Measurements from ENCODE around the gene OR2L8.
"Not testable (repeated sequence)": the region's sequence is repeated elsewhere in the genome, so short reads cannot be mapped to it uniquely, and the experiment has no call there.

Gene OR2L8

DNA sequence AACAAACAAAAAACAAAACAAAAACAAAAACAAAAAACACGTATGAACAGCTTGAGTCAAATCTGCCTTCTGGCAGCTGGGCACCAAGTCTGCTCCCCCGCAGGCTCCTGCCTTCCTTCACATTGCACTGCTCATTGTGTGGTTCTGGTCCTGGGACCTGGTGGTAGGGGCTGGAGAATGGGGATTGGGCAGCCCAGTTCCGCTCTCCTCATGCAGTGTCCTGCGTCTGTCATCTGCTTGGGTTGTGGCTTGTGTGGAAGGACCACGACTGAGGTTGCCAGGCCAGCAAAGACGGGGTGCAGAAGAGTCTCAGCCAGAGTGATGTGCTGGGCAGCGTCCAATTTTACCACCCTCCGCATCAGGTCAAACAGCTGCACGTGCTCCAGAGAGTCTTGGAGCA lies 12.9 kb upstream of the OR2L8 start:
- H3K36me3 ChIP-seq (ENCODE audit: control insufficient read depth, insufficient read depth, low read length), result no peaks in the 10 kb centered on the region
- H3K4me1 ChIP-seq (ENCODE audit: control insufficient read depth, insufficient read depth, low read length), result no peaks in the 10 kb centered on the region
- H3K9me3 ChIP-seq (ENCODE audit: control insufficient read depth, low read length), result no peaks in the 10 kb centered on the region
- H3K27me3 ChIP-seq (ENCODE audit: control insufficient read depth, insufficient read depth, low read length), result no peaks in the 10 kb centered on the region
- no peak overlapping the region for H3K4me3 ChIP-seq (ENCODE audit: low read length)
- no peak overlapping the region for H3K9ac ChIP-seq (ENCODE audit: low read length)

DNA sequence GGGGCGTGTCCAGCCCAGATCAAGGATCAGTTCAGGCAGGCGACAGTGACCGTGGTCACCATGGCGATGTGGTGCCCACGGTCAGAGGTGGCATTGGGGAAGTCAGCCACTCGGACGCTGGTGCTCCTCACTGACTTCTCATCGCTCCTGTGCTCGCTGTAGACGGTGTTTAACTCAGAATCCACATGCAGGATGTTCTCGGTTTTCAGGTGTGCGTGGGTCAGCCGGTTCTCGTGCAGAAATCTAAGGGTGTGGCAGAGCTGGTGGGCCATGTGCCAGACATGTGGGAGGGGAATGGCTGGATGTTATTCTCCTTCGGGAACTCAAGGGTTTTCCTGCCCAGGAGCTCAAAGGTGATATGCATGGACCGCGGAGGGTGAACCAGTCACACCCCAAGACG lies 12.2 kb upstream of the OR2L8 start:
- H3K4me3 ChIP-seq (ENCODE audit: low read length), result no peak overlapping the region
- H3K27me3 ChIP-seq (ENCODE audit: control insufficient read depth, insufficient read depth, low read length), result no peaks in the 10 kb centered on the region
- H3K9me3 ChIP-seq (ENCODE audit: control insufficient read depth, low read length), result no peaks in the 10 kb centered on the region
- H3K9ac ChIP-seq (ENCODE audit: low read length), result no peak overlapping the region
- no peaks in the 10 kb centered on the region for H3K36me3 ChIP-seq (ENCODE audit: control insufficient read depth, insufficient read depth, low read length)
- no peaks in the 10 kb centered on the region for H3K4me1 ChIP-seq (ENCODE audit: control insufficient read depth, insufficient read depth, low read length)

DNA sequence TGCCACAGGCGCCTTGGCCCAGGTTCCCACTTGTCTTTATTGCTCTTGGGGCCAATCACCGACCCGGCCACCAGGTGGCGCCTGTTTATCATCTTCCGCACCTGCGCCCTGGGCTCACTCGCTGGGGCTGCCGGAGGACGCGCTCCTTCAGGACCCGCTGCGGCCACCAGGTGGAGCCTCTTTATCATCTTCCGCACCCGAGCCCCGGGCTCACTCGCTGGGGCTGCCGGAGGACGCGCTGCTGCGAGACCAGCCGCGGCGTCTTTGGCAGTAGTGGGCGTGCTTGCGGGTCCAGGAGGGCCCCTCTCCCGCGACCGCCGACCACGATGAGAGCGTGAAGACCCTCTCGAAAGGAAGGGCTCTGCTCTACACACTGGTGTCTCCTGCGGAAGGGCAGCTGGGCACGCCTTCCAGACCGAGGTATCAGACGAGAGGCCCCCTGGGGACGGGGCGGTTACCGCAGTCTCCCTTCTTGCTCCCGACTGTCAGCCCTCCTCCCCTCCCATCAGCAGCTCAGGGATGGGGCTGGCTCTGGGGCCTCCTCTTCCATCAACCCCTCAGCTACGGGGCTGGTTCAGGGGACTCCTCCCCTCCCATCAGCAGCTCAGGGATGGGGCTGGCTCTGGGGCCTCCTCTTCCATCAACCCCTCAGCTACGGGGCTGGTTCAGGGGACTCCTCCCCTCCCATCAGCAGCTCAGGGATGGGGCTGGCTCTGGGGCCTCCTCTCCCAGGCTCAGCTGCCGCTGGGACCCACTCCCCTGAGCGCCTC lies 11.5 kb upstream of the OR2L8 start:
- H3K9ac ChIP-seq (ENCODE audit: low read length); H3K36me3 ChIP-seq (ENCODE audit: control insufficient read depth, insufficient read depth, low read length); H3K4me3 ChIP-seq (ENCODE audit: low read length); H3K27me3 ChIP-seq (ENCODE audit: control insufficient read depth, insufficient read depth, low read length); H3K9me3 ChIP-seq (ENCODE audit: control insufficient read depth, low read length); H3K4me1 ChIP-seq (ENCODE audit: control insufficient read depth, insufficient read depth, low read length): not testable (repeated sequence)

DNA sequence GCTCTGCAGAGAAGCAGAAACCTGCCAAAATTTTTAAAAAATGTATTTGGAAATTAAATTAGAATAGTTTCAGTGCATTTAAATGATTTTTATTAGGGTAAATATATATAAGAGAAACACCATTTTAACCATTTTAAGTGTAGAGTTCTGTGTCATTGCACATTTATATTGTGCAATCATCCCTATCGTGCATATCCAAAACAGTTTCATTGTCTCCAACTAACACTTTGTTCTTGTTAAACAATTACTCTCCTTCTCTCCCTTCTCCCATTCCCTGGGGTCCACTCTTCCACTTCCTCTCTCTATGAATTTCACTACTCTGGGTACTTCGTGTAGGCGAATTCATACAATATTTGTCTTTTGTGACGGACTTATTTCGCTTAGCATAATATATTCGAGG lies 6.0 kb upstream of the OR2L8 start:
- Histone ChIP-seq H3K4me3 (ENCODE audit: low read length) (no peak overlapping the region), H3K9ac (ENCODE audit: low read length) (no peak overlapping the region), H3K9me3 (ENCODE audit: control insufficient read depth, low read length) (no peaks in the 10 kb centered on the region), H3K36me3 (ENCODE audit: control insufficient read depth, insufficient read depth, low read length) (no peaks in the 10 kb centered on the region), H3K27me3 (ENCODE audit: control insufficient read depth, insufficient read depth, low read length) (no peaks in the 10 kb centered on the region), H3K4me1 (ENCODE audit: control insufficient read depth, insufficient read depth, low read length) (no peaks in the 10 kb centered on the region)

DNA sequence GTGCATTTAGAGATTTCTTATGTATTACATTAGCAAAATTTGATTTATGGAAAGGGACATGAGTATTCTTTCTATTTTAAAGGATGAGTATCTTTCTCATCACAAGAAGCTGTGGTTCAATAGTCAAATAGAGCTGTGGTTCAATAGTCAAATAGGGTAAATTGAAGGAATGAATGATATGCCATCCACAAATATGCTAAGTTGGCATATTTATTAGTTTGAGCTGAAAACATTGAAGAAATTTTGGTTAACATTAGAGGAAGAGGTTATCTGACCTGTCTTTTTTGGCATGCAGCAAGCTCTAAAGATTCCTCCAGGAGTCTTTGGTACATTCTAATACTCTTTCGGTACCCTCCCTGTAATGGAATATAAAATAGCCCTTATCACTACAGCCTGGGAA lies 4.8 kb downstream of the OR2L8 start:
- no peak overlapping the region for H3K4me3 ChIP-seq (ENCODE audit: low read length)
- no peaks in the 10 kb centered on the region for H3K9me3 ChIP-seq (ENCODE audit: control insufficient read depth, low read length)
- no peaks in the 10 kb centered on the region for H3K36me3 ChIP-seq (ENCODE audit: control insufficient read depth, insufficient read depth, low read length)
- H3K27me3 ChIP-seq (ENCODE audit: control insufficient read depth, insufficient read depth, low read length), result no peaks in the 10 kb centered on the region
- H3K9ac ChIP-seq (ENCODE audit: low read length), result no peak overlapping the region
- no peaks in the 10 kb centered on the region for H3K4me1 ChIP-seq (ENCODE audit: control insufficient read depth, insufficient read depth, low read length)

DNA sequence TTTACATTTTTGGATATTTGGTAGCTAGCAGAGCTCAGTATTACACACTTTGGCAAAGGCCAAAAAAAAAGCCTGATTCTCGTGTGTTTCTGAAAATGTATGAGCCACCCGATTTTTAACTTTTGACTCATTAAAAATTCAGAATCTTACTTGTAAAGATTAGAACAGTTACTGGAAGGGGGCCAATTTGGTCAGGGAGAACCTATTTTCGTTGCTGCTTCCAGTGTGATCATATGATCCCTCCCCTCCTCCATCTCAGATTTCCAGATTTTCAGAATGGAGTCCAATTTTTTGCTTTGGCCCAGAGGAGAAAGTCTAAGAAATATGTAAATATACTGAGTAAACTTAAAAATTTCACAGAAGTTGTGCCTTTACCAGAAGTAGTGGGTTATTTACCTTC lies 13.1 kb downstream of the OR2L8 start:
- Histone ChIP-seq H3K9ac (ENCODE audit: low read length) (no peak overlapping the region), H3K4me3 (ENCODE audit: low read length) (no peak overlapping the region), H3K9me3 (ENCODE audit: control insufficient read depth, low read length) (no peaks in the 10 kb centered on the region), H3K4me1 (ENCODE audit: control insufficient read depth, insufficient read depth, low read length) (no peaks in the 10 kb centered on the region), H3K36me3 (ENCODE audit: control insufficient read depth, insufficient read depth, low read length) (no peaks in the 10 kb centered on the region), H3K27me3 (ENCODE audit: control insufficient read depth, insufficient read depth, low read length) (no peaks in the 10 kb centered on the region)

DNA sequence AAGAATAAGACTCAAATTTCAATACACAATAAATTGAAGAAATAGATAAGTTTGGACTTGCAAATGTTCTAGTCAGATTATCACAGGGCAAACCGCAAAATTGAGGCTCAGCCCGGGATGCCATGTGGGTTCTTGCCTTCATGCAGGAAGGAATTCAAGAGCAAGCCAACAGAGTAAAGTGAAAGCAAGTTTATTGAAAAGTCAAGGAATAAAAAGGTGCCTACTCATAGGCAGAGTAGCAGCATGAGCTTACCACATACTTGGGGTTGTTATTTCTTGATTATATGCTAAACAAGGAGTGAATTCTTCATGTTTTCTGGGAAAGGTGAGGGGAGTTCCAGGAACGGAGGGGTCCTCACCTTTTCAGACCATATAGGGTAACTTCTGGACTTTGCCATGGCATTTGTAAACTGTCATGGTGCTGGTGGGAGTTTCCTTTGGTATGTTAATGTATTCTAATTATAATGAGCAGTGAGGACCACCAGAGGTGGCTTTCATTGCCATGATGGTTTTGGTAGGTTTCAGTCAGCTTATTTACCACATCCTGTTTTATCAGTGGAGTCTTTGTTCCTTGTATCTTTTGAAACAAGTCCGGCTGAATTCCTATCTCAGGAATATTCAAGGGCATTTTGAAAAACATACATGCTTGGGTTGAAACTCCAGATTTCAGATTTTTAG lies 14.4 kb downstream of the OR2L8 start:
- Histone ChIP-seq H3K36me3 (ENCODE audit: control insufficient read depth, insufficient read depth, low read length) (no peaks in the 10 kb centered on the region), H3K27me3 (ENCODE audit: control insufficient read depth, insufficient read depth, low read length) (no peaks in the 10 kb centered on the region), H3K4me3 (ENCODE audit: low read length) (no peak overlapping the region), H3K4me1 (ENCODE audit: control insufficient read depth, insufficient read depth, low read length) (no peaks in the 10 kb centered on the region), H3K9me3 (ENCODE audit: control insufficient read depth, low read length) (no peaks in the 10 kb centered on the region), H3K9ac (ENCODE audit: low read length) (no peak overlapping the region)

DNA sequence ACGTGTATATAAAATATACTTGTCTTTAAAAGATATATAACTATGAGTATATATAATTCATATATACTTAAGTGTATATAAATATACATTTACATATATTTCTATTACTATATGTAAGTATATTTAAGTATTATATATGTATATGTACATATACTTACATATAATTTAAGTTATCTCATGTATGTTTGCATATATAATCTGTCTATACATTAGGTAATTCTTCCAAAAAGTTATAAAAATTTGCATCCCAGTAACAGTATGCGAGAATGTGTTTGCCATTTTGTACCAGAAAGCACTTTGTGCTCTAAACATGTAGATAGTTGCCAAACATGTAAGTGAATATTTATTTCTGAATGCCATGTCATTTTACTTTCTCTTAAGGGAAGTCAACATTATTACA lies 16.3 kb downstream of the OR2L8 start, which contains the start of gene OR2AK2:
OR2AK2 (plus strand) TSS at position 301 of the 400 bp plus-strand sequence. CDS start 144 bp downstream, outside the sequence.
- Histone ChIP-seq H3K4me3 (ENCODE audit: low read length) (no peak within 1 kb of the TSS), H3K4me1 (ENCODE audit: control insufficient read depth, insufficient read depth, low read length) (no peaks in the 10 kb centered on the region), H3K36me3 (ENCODE audit: control insufficient read depth, insufficient read depth, low read length) (no peaks in the 10 kb centered on the region), H3K27me3 (ENCODE audit: control insufficient read depth, insufficient read depth, low read length) (no peaks in the 10 kb centered on the region), H3K9ac (ENCODE audit: low read length) (no peak within 1 kb of the TSS), H3K9me3 (ENCODE audit: control insufficient read depth, low read length) (no peaks in the 10 kb centered on the region)

DNA sequence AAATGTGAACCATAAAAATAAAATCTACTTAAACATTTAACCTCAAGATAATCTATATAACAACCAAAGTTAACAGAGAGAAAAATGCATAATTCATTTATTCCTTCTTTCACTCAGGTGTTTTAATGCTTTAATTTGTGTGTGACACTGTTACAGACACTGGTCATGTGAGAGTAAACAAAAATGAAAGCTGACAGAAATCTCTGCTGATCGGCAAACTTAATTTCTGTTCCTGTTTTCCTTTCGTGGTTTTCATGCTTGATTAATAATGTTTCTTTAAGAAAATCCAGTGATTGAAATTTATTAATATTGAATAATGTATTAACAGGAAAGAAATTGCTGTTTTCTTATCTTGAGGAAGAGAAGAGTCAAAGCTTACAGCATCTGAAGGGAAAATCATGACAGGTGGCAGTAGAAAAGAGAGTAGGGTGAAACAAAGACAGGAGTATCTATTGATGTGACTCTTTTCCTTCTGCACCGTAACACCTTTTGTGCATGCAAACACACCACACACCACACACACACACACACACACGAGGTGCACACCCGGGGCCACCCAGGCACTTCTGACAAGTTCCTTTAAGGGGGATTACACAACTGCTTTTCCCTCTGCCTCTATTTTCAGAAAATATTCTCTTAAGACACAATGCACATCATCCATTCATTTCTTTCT lies 18.0 kb downstream of the OR2L8 start:
- no peak overlapping the region for H3K4me3 ChIP-seq (ENCODE audit: low read length)

DNA sequence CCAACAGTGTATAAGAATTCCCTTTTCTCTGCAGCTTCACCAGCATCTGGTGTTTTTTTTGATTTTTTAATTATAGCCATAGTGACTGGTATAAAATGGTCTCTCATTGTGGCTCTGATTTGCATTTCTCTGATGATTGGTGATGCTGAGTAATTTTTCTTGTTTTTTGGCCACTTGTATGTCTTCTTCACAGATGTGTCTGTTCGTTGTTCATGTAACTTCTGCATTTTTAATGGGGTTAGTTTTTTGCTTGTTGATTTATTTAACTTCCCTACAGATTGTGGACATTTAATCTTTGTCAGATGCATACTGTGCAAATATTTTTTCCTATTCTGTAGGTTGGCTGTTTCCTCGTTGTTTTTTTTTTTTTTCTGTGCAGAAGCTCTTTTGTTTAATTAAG lies 44.3 kb downstream of the OR2L8 start:
- H3K4me1 ChIP-seq (ENCODE audit: control insufficient read depth, insufficient read depth, low read length), result no peaks in the 10 kb centered on the region

More for the DNA sequence above, 18.0 kb downstream of the OR2L8 start:
- Histone ChIP-seq H3K27me3 (ENCODE audit: control insufficient read depth, insufficient read depth, low read length) (no peaks in the 10 kb centered on the region), H3K9me3 (ENCODE audit: control insufficient read depth, low read length) (no peaks in the 10 kb centered on the region), H3K9ac (ENCODE audit: low read length) (no peak overlapping the region), H3K36me3 (ENCODE audit: control insufficient read depth, insufficient read depth, low read length) (no peaks in the 10 kb centered on the region), H3K4me1 (ENCODE audit: control insufficient read depth, insufficient read depth, low read length) (no peaks in the 10 kb centered on the region)

DNA sequence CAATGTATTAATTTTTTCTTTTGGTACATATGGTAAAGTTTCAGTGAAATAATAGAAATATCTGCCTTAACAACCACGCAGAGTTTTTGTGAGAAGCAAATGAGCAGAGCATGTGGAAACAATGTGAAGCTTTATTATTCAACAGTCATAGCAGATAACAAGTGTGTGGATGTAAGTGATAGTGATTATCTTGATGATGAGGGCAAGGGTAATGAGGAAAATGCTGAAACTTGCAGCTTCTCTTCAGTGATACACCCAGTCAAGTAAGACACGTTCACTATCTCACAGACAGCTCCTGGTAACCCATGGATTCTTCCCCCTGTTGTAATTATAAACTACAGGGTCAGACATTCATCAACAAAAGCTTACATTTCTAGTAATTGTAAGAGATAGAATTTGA lies 50.2 kb downstream of the OR2L8 start:
- Histone ChIP-seq H3K4me1 (ENCODE audit: control insufficient read depth, insufficient read depth, low read length) (no peaks in the 10 kb centered on the region), H3K4me3 (ENCODE audit: low read length) (no peak overlapping the region), H3K9me3 (ENCODE audit: control insufficient read depth, low read length) (no peaks in the 10 kb centered on the region), H3K9ac (ENCODE audit: low read length) (no peak overlapping the region), H3K36me3 (ENCODE audit: control insufficient read depth, insufficient read depth, low read length) (no peaks in the 10 kb centered on the region), H3K27me3 (ENCODE audit: control insufficient read depth, insufficient read depth, low read length) (no peaks in the 10 kb centered on the region)

More for the DNA sequence above, 44.3 kb downstream of the OR2L8 start:
- Histone ChIP-seq H3K9ac (ENCODE audit: low read length) (no peak overlapping the region), H3K27me3 (ENCODE audit: control insufficient read depth, insufficient read depth, low read length) (no peaks in the 10 kb centered on the region), H3K4me3 (ENCODE audit: low read length) (no peak overlapping the region), H3K9me3 (ENCODE audit: control insufficient read depth, low read length) (no peaks in the 10 kb centered on the region), H3K36me3 (ENCODE audit: control insufficient read depth, insufficient read depth, low read length) (no peaks in the 10 kb centered on the region)
